Esophagus (tissue), 2 donors: Measurements from ENCODE around the gene GRID1. TPM values are rescaled to one million over a fixed set of nuclear protein-coding genes. Genes with fewer than 3 reads are reported as not detected.

Experiments
- H3K27ac ChIP-seq, 2 donors: one replicate each; pipeline ENCODE4 v1.5.1; 2013; ENCODE audit warnings: low read depth in 2 of 2, mild to moderate bottlenecking in 2 of 2, inconsistent platforms in 1 of 2, low read length in 1 of 2, moderate library complexity in 1 of 2
- H3K27me3 ChIP-seq, 2 donors: one replicate each; pipeline ENCODE4 v1.6.1; 2013; ENCODE audit warnings: low read length in 2 of 2, control low read depth in 1 of 2, mild to moderate bottlenecking in 1 of 2; ENCODE audit not compliant: insufficient read depth in 2 of 2, control insufficient read depth in 1 of 2
- H3K36me3 ChIP-seq, 2 donors: one replicate each; pipeline ENCODE4 v1.6.1; 2013; ENCODE audit warnings: low read length in 1 of 2; ENCODE audit not compliant: control insufficient read depth in 2 of 2, insufficient read depth in 2 of 2
- H3K4me1 ChIP-seq, 2 donors: one replicate each; pipeline ENCODE4 v1.6.1; 2013; ENCODE audit warnings: low read length in 1 of 2; ENCODE audit not compliant: control insufficient read depth in 2 of 2, insufficient read depth in 2 of 2
- H3K4me3 ChIP-seq, 2 donors: one replicate each; pipeline ENCODE4 v1.5.1; 2013; ENCODE audit warnings: low read length in 2 of 2, mild to moderate bottlenecking in 2 of 2, low read depth in 1 of 2, moderate library complexity in 1 of 2
- H3K9me3 ChIP-seq, 2 donors: one replicate each; pipeline ENCODE4 v1.6.1; 2013; ENCODE audit warnings: mild to moderate bottlenecking in 2 of 2, low read depth in 1 of 2, low read length in 1 of 2, moderate library complexity in 1 of 2; ENCODE audit not compliant: control insufficient read depth in 2 of 2, insufficient read depth in 1 of 2
- WGBS, 2 donors: extraction: QIAGEN DNeasy Blood & Tissue Kit; methylation state at CpG; one replicate each; pipeline ENCODE4 v1.1.7; 2013; 5-methylcytosine and 5-hydroxymethylcytosine counted together
- polyA plus RNA-seq, 2 donors: library from polyadenylated mRNA; stranded (reverse); fragments of 200-250 nt; gene quantifications; one replicate each; pipeline ENCODE4 v1.2.3, GENCODE V29; 2013
- donor health status: healthy with polysubstance abuse.
- donor health status: Bipolar disorder and iron deficiency.

The GRID1 gene
- polyA plus RNA-seq, 2 donors: 0.04 to 0.32 TPM

DNA sequence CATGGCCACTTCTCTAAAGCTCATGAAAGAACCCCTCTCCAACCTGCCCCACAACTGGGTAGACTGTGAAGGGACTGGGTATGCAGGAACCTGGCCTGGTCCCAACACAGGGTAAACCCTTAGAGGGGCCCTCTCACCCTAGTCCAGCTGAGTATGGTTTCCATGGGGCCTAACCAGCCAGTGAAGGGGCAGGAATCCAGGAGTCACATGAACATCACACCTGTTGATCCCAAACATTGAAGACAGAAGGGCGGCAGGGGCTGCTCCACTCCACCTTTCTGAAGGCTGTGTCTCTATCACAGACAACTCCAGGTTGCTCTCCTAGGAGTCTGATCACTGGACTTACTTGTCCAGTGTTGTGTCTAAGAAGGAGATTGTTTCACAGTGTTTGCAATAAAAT lies 30.8 kb downstream of the GRID1 start:
- Histone ChIP-seq H3K4me3 (no peak overlapping the region), H3K4me1 (peaks cover 0 to 7% of the 10 kb centered on the region in 2 donors), H3K27me3 (no peaks in the 10 kb centered on the region), H3K9me3 (no peaks in the 10 kb centered on the region), H3K36me3 (no peaks in the 10 kb centered on the region), H3K27ac (no peak overlapping the region)
- WGBS, 2 donors: 92 to 93% methylated on average over 1 of the region's 1 CpG

DNA sequence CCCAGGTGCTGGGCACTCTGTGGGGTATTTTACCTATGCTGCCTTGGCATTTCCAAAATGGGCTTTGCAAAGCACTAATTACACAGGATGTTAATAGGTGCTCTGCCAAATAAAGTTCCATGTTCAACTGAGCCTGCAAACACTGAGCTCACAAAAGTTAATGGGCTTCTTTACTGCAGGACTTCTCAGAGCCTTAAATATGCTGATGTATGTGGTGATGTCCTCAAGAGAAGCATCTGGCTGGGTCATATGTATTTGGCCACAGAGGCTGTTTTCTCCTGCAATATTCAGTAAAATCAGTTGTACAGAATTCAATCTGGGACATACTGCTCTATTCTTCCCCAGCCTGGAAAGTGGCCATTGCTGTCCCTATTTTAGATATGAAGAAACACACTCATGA lies 31.3 kb downstream of the GRID1 start:
- H3K36me3 ChIP-seq: no peaks in the 10 kb centered on the region
- no peak overlapping the region for H3K27ac ChIP-seq
- H3K9me3 ChIP-seq: no peaks in the 10 kb centered on the region
- no peak overlapping the region for H3K4me3 ChIP-seq
- no peaks in the 10 kb centered on the region for H3K27me3 ChIP-seq
- peaks cover 0 to 7% of the 10 kb centered on the region in 2 donors for H3K4me1 ChIP-seq

DNA sequence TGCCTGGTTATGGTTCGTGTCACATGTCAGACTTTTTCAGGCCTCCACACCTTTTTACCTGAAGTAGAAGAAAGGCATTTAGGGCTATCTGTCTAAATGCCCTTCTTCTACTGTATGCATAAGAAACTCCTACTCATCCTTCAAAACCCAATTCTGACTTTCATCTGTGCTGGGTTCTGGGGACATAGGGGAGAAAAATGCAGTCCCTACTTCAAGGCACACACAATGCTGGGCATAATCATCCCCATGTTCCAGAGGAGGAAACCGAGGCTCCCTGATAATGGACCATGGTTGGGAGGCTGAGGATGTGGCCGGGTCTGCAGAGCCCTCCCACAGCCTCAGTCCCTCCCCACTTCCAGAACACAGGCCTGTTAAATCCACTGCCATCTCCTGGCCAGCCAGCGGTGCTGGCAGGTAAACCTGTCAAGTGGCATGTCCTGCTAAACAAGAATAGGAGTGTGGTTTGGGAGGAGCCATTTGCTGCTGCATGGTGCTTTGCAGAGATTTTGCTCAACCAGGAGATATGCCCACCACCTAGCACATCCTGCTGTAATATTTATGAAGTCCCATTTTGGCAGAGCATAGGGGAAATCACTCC lies 32.0 kb downstream of the GRID1 start:
- Histone ChIP-seq H3K27me3 (no peaks in the 10 kb centered on the region), H3K4me3 (no peak overlapping the region), H3K27ac (peak overlapping the region in 1 of 2 donors; percentile 60), H3K4me1 (peaks cover 0 to 7% of the 10 kb centered on the region in 2 donors), H3K9me3 (no peaks in the 10 kb centered on the region), H3K36me3 (no peaks in the 10 kb centered on the region)
- WGBS, 2 donors: 41 to 43% methylated on average over 4 of the region's 4 CpGs

DNA sequence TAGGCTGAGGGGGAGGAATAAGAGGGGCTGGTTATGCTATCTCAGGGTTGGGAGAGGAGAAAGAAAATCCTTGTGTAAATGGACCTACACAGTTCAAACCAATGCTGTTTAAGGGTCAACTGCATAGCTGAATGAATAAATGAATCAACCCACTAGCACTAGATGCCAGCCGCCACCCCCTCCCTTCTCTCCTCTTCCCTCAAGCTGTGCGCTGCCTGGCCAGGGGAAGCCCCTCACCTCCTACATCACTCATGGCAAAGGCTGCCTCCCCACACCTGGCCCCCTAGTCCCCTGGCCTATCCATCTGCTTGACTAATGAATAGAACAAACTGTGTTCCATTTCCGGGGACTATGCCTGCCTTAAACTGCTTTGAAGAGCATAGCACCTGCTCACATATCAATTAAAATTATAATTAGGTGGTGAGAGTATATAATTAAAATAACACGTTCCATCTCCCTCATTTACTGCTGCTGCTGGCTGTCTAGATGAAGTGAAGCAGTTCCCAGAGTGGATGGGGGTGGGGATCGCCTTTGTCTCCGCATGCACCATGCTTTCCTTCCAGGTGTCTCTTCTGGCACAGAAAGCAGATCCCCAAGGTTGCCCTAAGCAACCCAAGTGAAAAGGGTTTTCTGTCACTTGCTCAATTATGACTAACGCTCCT lies 32.6 kb downstream of the GRID1 start:
- H3K36me3 ChIP-seq: no peaks in the 10 kb centered on the region
- H3K27me3 ChIP-seq: no peaks in the 10 kb centered on the region
- WGBS, 2 donors: 57 to 68% methylated on average over 7 of the region's 7 CpGs

DNA sequence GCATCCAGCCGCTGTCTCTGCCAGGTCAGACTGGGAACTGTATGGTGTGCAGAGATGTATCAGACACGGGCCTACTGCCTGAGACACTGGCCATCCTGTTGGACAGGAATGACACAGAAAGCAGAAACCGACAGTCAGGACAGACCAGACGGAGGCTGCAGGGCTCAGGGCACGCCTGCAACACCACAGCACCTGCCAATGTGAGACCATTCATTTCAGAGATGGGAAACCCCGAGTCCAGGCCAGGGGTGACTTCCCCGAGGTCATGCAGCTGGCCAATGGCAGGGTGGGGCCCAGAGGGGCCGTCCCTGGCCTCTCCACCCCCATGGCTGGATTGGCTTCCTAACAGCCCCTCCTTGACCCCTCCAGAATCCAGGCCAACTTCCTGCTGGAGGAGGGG lies 34.7 kb downstream of the GRID1 start:
- Histone ChIP-seq H3K4me1 (peaks cover 0 to 7% of the 10 kb centered on the region in 2 donors), H3K27ac (no peak overlapping the region), H3K36me3 (no peaks in the 10 kb centered on the region), H3K4me3 (no peak overlapping the region), H3K27me3 (no peaks in the 10 kb centered on the region), H3K9me3 (no peaks in the 10 kb centered on the region)
- 50 to 57% methylated on average over 7 to 8 of the region's 8 CpGs for WGBS, 2 donors

More for the DNA sequence above, 32.6 kb downstream of the GRID1 start:
- Histone ChIP-seq H3K9me3 (no peaks in the 10 kb centered on the region), H3K27ac (no peak overlapping the region), H3K4me3 (no peak overlapping the region), H3K4me1 (peaks cover 0 to 7% of the 10 kb centered on the region in 2 donors)

DNA sequence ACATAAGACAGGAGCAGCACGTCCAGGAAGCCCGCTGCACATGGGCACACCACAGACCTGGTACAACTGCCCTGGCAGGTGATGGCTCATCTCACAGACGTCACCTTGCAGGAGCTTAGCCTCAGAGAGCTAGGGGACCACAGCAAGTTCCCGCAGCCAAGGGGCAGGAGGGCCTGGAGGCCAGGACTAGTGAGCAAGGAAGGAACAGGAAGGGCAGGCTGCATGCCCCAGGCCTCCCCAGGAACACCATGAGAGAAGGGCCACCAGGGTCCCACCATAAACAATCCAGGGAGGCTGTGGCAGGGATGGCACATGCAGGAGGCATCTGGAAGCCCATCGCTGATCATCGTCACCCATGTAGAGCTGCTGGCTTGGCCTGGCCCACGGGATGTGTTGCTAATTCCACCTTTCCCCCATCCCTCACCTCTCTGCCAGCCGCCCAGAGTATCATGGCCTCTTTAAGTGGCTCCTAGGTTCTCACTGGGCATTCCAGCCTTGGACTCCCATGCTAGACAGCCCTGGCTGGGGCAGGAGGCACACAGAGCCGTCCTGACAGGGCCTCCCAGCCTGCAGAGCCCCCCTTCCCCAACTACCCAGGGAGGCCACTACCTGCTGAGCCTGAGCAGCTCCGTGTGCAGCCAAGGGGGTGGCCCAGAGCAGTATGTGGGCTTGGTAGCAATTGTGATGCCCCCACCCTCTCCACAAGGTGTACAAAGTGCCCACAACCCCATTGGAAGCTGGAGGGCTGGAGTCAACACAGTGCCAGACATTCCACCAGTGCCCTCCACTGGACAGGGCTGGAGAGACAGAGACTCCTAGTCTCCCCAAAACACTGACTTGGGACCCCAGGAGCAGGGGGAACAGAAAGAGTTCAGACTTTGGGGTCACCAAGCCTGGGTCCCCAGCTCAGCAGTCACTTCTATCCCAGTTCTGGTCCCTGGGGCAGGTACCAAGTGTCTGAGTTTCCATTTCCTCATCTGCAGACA lies 35.5 kb downstream of the GRID1 start:
- no peaks in the 10 kb centered on the region for H3K27me3 ChIP-seq
- H3K9me3 ChIP-seq: no peaks in the 10 kb centered on the region
- no peak overlapping the region for H3K4me3 ChIP-seq
- H3K4me1 ChIP-seq: peaks cover 0 to 7% of the 10 kb centered on the region in 2 donors
- no peaks in the 10 kb centered on the region for H3K36me3 ChIP-seq
- H3K27ac ChIP-seq: peak overlapping the region in 1 of 2 donors; percentile 29
- WGBS, 2 donors: 79 to 84% methylated on average over 10 of the region's 10 CpGs

DNA sequence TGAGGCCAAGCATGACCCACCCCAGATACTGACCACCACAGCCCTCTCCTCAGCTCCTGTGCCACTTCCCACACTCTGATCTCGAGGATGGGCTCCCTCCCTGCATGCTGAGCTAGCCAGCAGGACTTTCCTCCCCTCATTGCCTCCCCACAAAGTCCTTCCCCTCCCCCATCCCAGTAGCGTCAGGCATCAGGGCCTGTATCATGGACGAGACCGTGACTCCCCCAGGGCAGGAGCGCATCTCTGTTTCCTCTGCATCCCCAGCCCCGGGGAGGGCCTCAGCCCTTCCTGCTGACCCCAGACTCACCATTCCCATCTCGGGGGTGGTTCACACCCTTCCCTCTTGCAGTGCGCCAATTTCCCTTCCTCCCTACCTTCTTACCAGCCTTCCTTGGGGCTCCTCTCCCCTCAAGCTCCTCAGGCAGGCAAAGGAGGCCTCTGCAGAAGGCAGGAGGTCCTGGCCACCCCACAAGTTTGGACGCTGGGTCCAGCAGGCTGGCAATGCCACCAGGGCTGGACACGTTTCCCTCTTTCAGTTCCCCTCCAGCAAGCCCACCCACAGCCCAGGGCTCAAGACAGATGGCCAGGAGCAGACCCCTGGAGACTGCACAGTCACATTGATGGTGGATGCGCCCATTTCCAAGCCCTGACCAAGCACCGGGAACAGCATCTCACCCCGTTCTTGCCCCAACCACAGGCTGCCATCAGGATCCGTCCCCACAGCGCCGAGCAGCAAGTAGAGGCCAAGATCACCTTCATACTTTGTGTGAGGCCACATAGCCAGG lies 36.5 kb downstream of the GRID1 start:
- H3K4me3 ChIP-seq: no peak overlapping the region
- H3K9me3 ChIP-seq: no peaks in the 10 kb centered on the region
- 82 to 87% methylated on average over 16 of the region's 16 CpGs for WGBS, 2 donors
- no peaks in the 10 kb centered on the region for H3K36me3 ChIP-seq
- H3K27ac ChIP-seq: peak overlapping the region in 1 of 2 donors; percentile 24
- H3K27me3 ChIP-seq: peaks cover 0 to 1% of the 10 kb centered on the region in 2 donors
- peaks cover 0 to 6% of the 10 kb centered on the region in 2 donors for H3K4me1 ChIP-seq

DNA sequence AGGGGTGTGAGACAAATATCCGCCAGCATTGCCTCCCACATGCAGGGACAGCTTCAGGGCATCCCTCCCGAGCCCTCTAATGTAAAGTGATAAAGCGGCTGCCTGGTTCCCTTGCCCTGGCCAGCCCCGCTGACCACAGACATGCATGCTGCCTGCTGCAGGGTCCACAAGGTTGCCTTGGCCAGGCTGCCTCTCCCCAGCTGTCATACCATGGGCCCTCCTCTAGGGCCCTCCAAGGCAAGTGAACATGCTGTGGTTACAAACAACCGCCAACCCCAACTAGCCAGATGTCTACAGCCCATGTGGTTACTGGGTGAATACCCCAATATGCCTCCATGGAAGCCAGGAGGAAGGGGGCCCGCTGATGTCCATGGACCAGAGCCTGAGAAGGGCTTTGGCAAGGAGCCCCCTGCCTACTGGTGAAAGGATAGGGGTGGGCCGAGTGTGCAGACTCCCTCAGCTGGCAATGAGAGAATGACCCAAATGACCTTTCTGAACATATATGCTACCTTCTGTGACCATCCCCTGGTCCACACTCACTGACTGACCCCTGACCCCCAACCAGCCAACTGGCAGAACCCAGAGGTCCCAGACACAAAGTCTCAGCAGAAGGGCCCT lies 37.4 kb downstream of the GRID1 start:
- Histone ChIP-seq H3K27ac (no peak overlapping the region), H3K9me3 (no peaks in the 10 kb centered on the region), H3K36me3 (no peaks in the 10 kb centered on the region), H3K4me1 (peaks cover 0 to 5% of the 10 kb centered on the region in 2 donors), H3K4me3 (no peak overlapping the region), H3K27me3 (peaks cover 0 to 2% of the 10 kb centered on the region in 2 donors)
- 81 to 87% methylated on average over 7 of the region's 7 CpGs for WGBS, 2 donors
